Activated T-helper 1 cell treated with anti-CD3 and anti-CD28 coated beads, Interleukin-12 subunit alpha, Interleukin-12 subunit beta, Interleukin-2, Interleukin-4 antibody, amounts not matched to agents 30 ng/mL and 10 ng/mL and 1 ng/mL, durations not matched to agents 14 hours and 24 hours and 36 hours (primary cell): ENCODE data around the gene COL1A1. TPM values are rescaled to one million over a fixed set of nuclear protein-coding genes. Genes with fewer than 3 reads are reported as not detected.
A peak's percentile ranks its signal among the peaks of the same experiment; 100 is the strongest.

Source experiments
- DNase-seq: peaks from one replicate; pipeline ENCODE4 v3.0.0; 2021; ENCODE audit warnings: low spot score
- H3K27ac Mint-ChIP-seq: one replicate; pipeline ENCODE4 v1.8.0; 2021; ENCODE audit warnings: mild to moderate bottlenecking, mixed read lengths
- H3K27me3 Mint-ChIP-seq: one replicate; pipeline ENCODE4 v1.8.0; 2022; ENCODE audit warnings: mild to moderate bottlenecking, moderate library complexity, mixed read lengths; ENCODE audit not compliant: insufficient read depth
- H3K36me3 Mint-ChIP-seq: one replicate; pipeline ENCODE4 v1.8.0; 2021; ENCODE audit warnings: low read depth, mixed read lengths
- H3K4me1 Mint-ChIP-seq: one replicate; pipeline ENCODE4 v1.8.0; 2021; ENCODE audit warnings: low read depth, mixed read lengths
- H3K4me3 Mint-ChIP-seq: one replicate; pipeline ENCODE4 v1.8.0; 2021; ENCODE audit warnings: mild to moderate bottlenecking, moderate library complexity, mixed read lengths
- H3K9me3 Mint-ChIP-seq: one replicate; pipeline ENCODE4 v1.8.0; 2021; ENCODE audit warnings: mixed read lengths
- intact Hi-C: fragments of 100-400 bp; cut with micrococcal nuclease; formaldehyde crosslinking; loops from one replicate; pipeline ENCODE4 v1.15.1; 2024
- total RNA-seq: library from RNA; stranded (reverse); gene quantifications from 2 replicates; pipeline ENCODE4 v1.2.3, GENCODE V29; 2022

COL1A1 gene
- 1.2 and 2.0 TPM in 2 replicates for total RNA-seq

DNA sequence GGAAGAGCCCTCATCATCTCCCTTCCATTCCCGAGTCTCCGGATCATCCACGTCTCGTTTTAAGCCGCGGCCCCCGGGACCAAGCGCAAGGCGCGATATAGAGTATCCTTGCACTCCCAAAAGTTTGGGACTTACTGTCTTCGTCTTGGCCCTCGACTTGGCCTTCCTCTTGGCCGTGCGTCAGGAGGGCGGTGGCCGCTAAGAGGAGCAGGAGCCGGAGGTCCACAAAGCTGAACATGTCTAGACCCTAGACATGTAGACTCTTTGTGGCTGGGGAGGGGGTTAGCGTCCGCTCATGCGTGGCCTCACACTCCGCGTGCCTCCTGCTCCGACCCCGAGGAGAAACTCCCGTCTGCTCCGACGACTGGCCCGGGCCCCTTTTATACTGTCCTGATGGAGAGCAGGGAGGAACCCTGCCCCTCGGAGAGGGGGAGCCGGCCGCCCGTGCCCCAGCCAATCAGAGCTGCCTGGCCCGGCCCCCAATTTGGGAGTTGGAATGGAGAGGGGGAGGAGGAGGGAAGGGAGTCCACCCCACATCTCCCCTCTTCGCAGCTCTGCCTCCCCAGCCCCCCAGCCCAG, at the start of gene COL1A1:
TSS of gene COL1A1 (minus strand) at position 356 of the 579 bp plus-strand sequence. CDS start at position 238, 118 bp downstream.
- Mint-ChIP-seq H3K27me3 (peaks cover 72% of the 10 kb centered on the region), H3K4me3 (peak within 1 kb of the TSS; percentile 77), H3K36me3 (no peaks in the 10 kb centered on the region), H3K9me3 (no peaks in the 10 kb centered on the region), H3K27ac (peak within 1 kb of the TSS; percentile 79), H3K4me1 (peaks cover 17% of the 10 kb centered on the region)
- intact Hi-C loops: no loop called here
- DNase-seq: no peak

DNA sequence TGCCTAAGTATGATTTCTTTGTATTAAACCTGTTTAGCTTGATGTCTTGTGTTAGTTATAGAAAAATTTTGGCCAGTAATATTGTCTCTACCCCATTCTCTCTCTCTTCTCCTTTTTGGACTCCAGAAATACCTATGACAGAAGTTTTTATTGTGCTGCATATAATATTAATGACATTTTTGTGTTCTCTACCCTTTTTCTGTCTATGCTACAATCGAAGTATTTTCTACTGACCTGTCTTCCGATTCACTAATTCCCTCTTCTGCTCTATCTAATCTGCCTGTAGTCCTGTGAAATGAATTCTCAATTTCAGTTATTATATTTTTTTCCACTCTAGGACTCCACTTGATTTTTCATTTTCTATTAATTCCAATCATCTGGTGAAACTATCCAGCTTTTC, 46.8 kb upstream of the COL1A1 start:
- Mint-ChIP-seq H3K27me3 (peaks cover 11% of the 10 kb centered on the region), H3K4me3 (no peak overlapping the region), H3K36me3 (no peaks in the 10 kb centered on the region), H3K27ac (no peak overlapping the region), H3K4me1 (no peaks in the 10 kb centered on the region), H3K9me3 (peaks cover 9% of the 10 kb centered on the region)
- no peak for DNase-seq
- intact Hi-C loops: no loop called here

DNA sequence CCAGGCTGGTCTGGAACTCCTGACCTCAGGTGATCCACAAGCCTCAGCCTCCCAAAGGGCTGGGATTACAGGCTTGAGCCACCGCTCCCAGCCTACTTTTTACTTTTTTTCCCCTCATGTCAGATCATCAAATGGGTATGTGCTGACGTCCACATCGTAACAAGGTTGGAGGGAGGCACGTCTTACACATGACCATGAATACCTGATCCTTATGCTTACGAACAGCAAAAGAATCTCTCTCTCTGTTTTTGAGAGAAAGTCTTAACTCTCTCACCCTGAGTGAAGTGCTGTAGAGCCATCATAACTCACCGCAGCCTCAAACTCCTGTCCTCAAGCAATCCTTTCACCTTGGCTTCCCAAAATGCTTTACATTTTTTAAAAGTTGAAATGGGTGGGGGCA, 43.3 kb upstream of the COL1A1 start:
- Mint-ChIP-seq H3K4me1 (no peaks in the 10 kb centered on the region), H3K27ac (no peak overlapping the region), H3K36me3 (no peaks in the 10 kb centered on the region), H3K4me3 (no peak overlapping the region), H3K27me3 (peaks cover 23% of the 10 kb centered on the region), H3K9me3 (peaks cover 9% of the 10 kb centered on the region)
- no peak for DNase-seq
- intact Hi-C loops: no loop called here

DNA sequence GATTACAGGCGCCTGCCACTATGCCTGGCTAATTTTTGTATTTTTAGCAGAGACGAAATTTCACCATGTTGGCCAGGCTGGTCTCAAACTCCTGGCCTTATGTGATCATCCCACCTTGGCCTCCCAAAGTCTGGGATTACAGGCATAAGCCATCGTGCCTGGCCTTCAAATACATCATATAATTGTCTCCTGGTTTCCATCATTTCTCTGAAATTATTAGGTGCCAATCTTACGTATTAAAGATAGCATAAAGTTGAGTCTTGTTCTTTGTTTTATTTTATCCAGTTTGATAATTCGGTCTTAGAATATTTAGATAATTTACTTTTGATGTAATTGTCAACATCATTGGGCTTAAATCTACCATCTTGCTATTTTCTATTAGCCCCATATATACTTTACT, 40.0 kb upstream of the COL1A1 start:
- intact Hi-C loops: no loop called here
- Mint-ChIP-seq H3K4me3 (no peak overlapping the region), H3K36me3 (no peaks in the 10 kb centered on the region), H3K27ac (no peak overlapping the region), H3K9me3 (no peaks in the 10 kb centered on the region), H3K27me3 (peaks cover 34% of the 10 kb centered on the region), H3K4me1 (no peaks in the 10 kb centered on the region)
- DNase-seq: no peak

DNA sequence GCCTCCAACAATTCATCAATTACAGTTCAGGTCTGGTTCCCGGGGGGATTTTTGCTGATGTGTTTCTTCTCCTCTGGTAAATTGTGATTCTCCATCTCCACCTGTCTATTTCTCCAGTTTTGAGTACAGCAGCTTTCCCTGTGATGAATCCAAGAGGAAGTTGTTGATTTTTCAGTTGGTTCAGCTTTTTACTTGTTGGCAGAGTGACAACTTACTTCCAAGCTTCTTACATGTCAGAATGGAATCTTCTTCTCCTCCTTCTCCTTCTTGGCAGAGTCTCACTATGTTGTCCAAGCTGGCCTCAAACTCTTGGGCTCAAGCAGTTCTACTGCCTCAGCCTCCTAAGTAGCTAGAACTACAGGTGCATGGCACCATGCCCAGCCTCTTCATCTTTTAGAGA, 39.4 kb upstream of the COL1A1 start:
- no peaks in the 10 kb centered on the region for H3K36me3 Mint-ChIP-seq
- no peaks in the 10 kb centered on the region for H3K9me3 Mint-ChIP-seq
- peaks cover 35% of the 10 kb centered on the region for H3K27me3 Mint-ChIP-seq
- H3K4me1 Mint-ChIP-seq: no peaks in the 10 kb centered on the region
- H3K27ac Mint-ChIP-seq: no peak overlapping the region
- no peak overlapping the region for H3K4me3 Mint-ChIP-seq
- no peak for DNase-seq
- intact Hi-C loops: no loop called here

DNA sequence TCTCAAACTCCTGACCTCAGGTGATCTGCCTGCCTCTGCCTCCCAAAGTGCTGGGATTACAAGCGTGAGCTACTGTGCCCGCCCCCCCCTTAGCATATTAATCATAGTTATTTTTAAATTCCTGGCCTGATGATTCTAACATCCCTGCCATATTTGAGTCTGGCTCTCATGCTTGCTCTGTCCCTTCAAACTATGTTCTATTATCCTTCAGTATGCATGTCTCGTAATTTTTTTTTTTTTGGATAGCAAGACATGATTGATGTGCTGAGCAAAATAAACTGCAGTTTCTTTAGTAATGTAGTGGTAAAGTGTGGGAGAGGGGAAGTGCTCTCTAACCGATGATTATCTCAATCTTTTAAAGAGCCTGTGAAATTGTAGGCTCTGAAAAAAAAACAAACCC, 38.5 kb upstream of the COL1A1 start:
- H3K4me1 Mint-ChIP-seq: no peaks in the 10 kb centered on the region
- no peak for DNase-seq
- H3K9me3 Mint-ChIP-seq: no peaks in the 10 kb centered on the region
- peaks cover 40% of the 10 kb centered on the region for H3K27me3 Mint-ChIP-seq
- H3K4me3 Mint-ChIP-seq: no peak overlapping the region
- no peak overlapping the region for H3K27ac Mint-ChIP-seq
- no peaks in the 10 kb centered on the region for H3K36me3 Mint-ChIP-seq
- intact Hi-C loops: no loop called here

DNA sequence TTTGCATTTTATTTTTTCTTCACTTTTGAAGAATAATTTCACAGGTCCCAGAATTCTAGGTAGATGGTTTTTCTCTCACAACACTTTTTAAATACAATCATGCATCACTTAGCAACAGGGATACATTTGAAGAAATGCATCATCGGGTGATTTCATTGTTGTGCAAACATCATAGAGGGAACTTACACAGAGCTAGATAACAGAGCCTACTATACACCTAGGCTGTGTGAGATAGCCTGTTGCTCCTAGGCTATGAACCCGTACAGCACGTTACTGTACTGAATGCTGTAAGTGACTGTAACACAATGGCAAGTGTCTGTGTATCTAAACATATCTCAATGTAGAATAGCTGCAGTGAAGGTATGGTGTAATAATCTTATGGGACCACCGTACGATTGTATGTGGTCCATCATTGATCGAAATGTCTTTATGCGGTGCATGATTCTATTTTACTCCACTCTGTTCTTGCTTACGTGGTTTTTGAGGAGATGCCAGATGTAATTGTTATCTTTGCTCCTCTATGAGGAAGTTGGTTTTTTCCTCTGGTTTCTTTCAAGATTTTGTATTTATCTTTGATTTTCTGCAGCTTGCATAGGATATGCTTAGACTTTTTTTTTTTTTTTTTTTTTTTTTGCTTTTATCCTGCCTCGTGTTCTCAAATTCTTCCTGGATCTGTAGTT, 37.3 kb upstream of the COL1A1 start:
- Mint-ChIP-seq H3K9me3 (no peaks in the 10 kb centered on the region), H3K27me3 (peaks cover 43% of the 10 kb centered on the region), H3K36me3 (no peaks in the 10 kb centered on the region), H3K27ac (no peak overlapping the region), H3K4me1 (no peaks in the 10 kb centered on the region), H3K4me3 (no peak overlapping the region)
- intact Hi-C loops: no loop called here
- no peak for DNase-seq

DNA sequence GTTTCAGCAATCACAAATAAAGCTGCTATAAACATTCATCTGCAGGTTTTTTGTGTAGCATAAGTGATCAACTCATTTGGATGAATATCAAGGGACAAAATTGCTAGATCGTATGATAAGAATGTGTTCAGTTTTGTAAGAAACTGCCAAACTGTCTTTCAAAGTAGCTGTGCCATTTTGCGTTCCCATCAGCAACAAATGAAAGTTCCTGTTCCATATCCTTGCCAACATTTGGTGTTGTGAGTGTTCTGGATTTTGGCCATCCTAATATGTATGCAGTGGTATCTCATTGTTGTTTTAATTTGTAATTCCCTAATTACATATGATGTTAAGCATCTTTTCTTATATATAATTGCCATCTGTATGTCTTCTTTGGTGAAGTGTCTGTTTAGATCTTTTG, 36.5 kb upstream of the COL1A1 start:
- H3K36me3 Mint-ChIP-seq: no peaks in the 10 kb centered on the region
- H3K9me3 Mint-ChIP-seq: no peaks in the 10 kb centered on the region
- H3K27ac Mint-ChIP-seq: no peak overlapping the region
- no peak overlapping the region for H3K4me3 Mint-ChIP-seq
- peaks cover 47% of the 10 kb centered on the region for H3K27me3 Mint-ChIP-seq
- intact Hi-C loops: no loop called here
- H3K4me1 Mint-ChIP-seq: no peaks in the 10 kb centered on the region
- no peak for DNase-seq

DNA sequence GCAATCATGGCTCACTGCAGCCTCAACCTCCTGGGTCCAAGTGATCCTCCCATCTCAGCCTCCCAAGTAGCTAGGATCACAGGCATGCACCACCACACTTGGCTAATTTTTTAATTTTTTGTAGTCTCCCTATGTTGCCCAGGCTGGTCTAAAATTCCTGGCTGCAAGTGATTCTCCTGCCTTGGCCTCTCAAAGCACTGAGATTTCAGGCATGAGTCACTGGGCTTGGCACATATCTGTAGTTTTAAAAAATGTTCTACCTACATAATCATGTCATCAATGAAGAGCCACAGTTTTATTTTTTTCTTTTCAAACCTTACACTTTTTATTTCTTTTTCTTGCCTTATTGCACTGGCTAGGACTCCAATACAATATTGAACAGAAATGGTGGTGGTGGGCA, 33.1 kb upstream of the COL1A1 start:
- Mint-ChIP-seq H3K27me3 (peaks cover 41% of the 10 kb centered on the region), H3K4me1 (no peaks in the 10 kb centered on the region), H3K4me3 (no peak overlapping the region), H3K36me3 (no peaks in the 10 kb centered on the region), H3K9me3 (no peaks in the 10 kb centered on the region), H3K27ac (no peak overlapping the region)
- no peak for DNase-seq
- intact Hi-C loops: no loop called here

DNA sequence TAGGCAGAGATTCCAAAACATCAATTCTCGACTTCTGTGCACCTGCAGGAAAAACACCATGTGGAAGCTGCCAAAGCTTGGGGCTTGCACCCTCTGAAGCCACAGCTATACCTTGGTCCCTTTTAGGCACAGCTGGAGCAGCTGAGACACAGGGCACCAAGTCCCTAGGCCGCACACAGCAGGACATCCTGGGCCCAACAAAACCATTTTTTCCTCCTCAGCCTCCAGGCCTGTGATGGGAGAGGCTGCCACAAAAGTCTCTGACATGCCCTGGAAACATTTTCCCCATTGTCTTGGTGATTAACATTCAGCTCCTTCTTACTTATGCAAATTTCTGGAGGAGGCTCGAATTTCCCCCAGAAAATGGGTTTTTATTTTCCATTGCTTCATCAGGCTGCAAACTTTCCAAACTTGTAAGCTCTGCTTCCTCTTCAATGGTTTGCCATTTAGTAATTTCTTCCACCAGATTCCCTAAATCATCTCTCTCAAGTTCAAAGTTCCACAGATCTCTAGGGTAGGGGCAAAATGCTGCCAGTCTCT, 24.3 kb upstream of the COL1A1 start:
- no peaks in the 10 kb centered on the region for H3K36me3 Mint-ChIP-seq
- H3K4me1 Mint-ChIP-seq: peaks cover 7% of the 10 kb centered on the region
- H3K27ac Mint-ChIP-seq: no peak overlapping the region
- H3K27me3 Mint-ChIP-seq: peaks cover 3% of the 10 kb centered on the region
- DNase-seq: no peak
- peaks cover 17% of the 10 kb centered on the region for H3K9me3 Mint-ChIP-seq
- no peak overlapping the region for H3K4me3 Mint-ChIP-seq
- intact Hi-C loops: no loop called here

DNA sequence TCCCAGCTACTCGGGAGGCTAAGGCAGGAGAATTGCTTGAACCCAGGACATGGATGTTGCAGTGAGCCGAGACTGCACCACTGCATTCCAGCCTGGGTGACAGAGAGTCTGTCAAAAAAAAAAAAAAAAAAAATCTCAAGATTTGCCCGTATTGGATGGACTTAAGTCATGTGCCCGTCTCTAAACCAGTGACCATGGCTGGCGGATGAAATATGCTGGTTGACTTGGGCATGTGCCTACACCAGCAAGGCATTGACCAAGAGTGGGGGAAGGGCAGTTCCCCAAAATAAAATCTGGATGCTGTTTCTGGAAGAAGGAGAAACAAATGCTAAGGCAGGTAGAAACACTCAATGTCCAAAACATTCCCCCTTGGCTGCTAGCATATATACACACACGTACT, 21.5 kb upstream of the COL1A1 start:
- H3K4me1 Mint-ChIP-seq: peaks cover 7% of the 10 kb centered on the region
- H3K27ac Mint-ChIP-seq: no peak overlapping the region
- H3K36me3 Mint-ChIP-seq: no peaks in the 10 kb centered on the region
- H3K27me3 Mint-ChIP-seq: peaks cover 8% of the 10 kb centered on the region
- peaks cover 17% of the 10 kb centered on the region for H3K9me3 Mint-ChIP-seq
- no peak overlapping the region for H3K4me3 Mint-ChIP-seq
- intact Hi-C loops: no loop called here
- DNase-seq: no peak

DNA sequence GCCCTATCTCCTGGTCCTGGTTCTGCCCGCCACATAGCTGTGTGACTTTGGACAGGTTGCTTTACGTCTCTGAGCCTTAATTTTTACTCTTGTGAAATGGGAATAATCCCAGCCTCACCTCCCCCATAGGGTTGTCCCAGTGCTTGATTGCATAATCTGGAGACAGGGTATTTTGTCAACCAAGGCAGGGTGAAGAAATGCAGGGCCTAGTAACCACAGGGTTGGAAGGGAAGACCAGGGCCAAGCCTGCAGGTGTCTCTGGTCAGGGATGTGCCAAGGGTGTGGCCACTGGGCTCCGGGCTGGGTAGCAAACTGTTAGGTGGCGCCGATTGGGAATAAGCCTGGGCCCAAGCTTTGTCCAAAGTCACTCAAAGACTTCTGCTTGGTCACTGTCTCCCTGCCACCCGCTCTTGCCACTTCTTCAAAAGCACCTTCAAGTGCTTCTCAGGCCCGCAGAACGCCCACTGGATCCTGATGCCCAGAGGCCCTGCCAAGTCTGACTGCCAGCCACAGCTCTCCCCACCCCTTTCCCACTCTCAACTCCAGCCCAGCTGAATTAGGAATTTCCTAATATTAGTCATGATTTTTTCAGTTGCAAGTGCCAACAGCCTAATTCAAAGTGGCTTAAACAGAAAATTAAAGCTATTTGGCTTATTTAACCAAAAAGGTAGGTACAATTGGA, 20.6 kb upstream of the COL1A1 start:
- intact Hi-C loops: no loop called here
- Mint-ChIP-seq H3K4me3 (no peak overlapping the region), H3K27me3 (peaks cover 17% of the 10 kb centered on the region), H3K9me3 (peaks cover 17% of the 10 kb centered on the region), H3K27ac (no peak overlapping the region), H3K36me3 (no peaks in the 10 kb centered on the region), H3K4me1 (peaks cover 7% of the 10 kb centered on the region)
- no peak for DNase-seq

DNA sequence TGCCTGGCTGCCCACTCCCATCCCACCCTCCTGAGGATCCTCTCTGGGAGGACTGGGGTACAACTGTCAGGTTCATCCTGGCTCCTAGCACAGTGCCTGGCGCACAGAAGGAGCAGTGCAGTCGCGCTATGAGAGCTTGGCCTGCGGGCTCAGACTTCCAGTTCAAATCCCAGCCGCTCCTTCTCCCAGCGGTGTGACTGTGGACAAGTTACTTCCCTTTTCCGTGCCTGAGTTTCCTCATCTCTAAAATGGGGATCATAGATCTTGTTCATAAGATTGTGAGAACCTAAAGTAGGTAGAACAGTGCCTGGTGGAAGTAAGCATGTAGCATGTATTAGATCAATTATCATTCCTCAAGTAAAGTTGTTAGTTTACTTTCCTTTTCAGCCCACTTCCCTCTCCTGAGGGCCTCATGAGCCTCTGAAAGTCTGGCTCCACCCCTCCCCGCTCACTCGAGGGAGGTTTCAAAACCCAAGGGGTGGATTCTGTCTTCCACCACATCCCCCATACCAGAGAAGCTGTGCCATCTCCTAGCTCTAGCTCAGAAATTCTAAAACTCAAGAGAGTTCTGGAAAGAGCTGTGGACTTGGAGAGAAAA, 19.9 kb upstream of the COL1A1 start:
- no peak for DNase-seq
- Mint-ChIP-seq H3K4me1 (peaks cover 7% of the 10 kb centered on the region), H3K36me3 (no peaks in the 10 kb centered on the region), H3K4me3 (no peak overlapping the region), H3K27ac (no peak overlapping the region), H3K9me3 (peaks cover 17% of the 10 kb centered on the region), H3K27me3 (peaks cover 23% of the 10 kb centered on the region)
- intact Hi-C loops: no loop called here
